Stomach smooth muscle (tissue), 2 donors: Measurements from ENCODE around the gene HBP1.
"Not testable (repeated sequence)": the region's sequence is repeated elsewhere in the genome, so short reads cannot be mapped to it uniquely, and the experiment has no call there.

Experiments
- H3K27ac ChIP-seq: one replicate; pipeline ENCODE4 v1.7.0; 2013; ENCODE audit warnings: mild to moderate bottlenecking, low read length, inconsistent platforms
- H3K27me3 ChIP-seq, 2 donors: one replicate each; pipeline ENCODE4 v1.7.0; 2013; ENCODE audit warnings: low read length in 2 of 2; ENCODE audit not compliant: insufficient read depth in 2 of 2, control insufficient read depth in 1 of 2
- H3K36me3 ChIP-seq, 2 donors: one replicate each; pipeline ENCODE4 v1.7.0; 2013; ENCODE audit warnings: low read length in 2 of 2; ENCODE audit not compliant: control insufficient read depth in 2 of 2, insufficient read depth in 2 of 2
- H3K4me1 ChIP-seq: one replicate; pipeline ENCODE4 v1.7.0; 2013; ENCODE audit warnings: low read length; ENCODE audit not compliant: control insufficient read depth, insufficient read depth
- H3K4me3 ChIP-seq, 2 donors: one replicate each; pipeline ENCODE4 v1.7.0; 2013; ENCODE audit warnings: low read length in 2 of 2
- H3K9ac ChIP-seq, 2 donors: one replicate each; pipeline ENCODE4 v1.7.0; 2013; ENCODE audit warnings: low read length in 2 of 2, mild to moderate bottlenecking in 1 of 2
- H3K9me3 ChIP-seq, 2 donors: one replicate each; pipeline ENCODE4 v1.7.0; 2013; ENCODE audit warnings: low read length in 2 of 2; ENCODE audit not compliant: control insufficient read depth in 2 of 2
- donor health status: healthy.
- donor health status: Pancreatic carcinoma.

HBP1 gene

DNA sequence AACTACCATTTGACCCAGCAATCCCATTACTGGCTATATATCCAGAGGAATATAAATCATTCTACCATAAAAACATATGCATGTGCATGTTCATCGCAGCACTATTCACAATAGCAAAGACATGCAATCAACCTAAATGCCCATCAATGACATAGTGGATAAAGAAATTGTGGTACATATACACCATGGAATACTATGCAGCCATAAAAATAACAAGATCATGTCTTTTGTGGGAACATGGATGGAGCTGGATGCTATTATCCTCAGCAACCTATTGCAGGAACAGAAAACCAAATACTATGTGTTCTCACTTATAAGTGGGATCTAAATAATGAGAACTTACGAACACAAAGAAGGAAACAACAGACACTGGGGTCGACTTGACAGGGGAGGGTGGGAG is 78.0 kb downstream of the HBP1 start:
- H3K27me3 ChIP-seq, H3K4me1 ChIP-seq, H3K9ac ChIP-seq, H3K9me3 ChIP-seq, H3K4me3 ChIP-seq, H3K27ac ChIP-seq: not testable (repeated sequence)
- H3K36me3 ChIP-seq = peaks cover 7 to 11% of the 10 kb centered on the region in 2 donors

DNA sequence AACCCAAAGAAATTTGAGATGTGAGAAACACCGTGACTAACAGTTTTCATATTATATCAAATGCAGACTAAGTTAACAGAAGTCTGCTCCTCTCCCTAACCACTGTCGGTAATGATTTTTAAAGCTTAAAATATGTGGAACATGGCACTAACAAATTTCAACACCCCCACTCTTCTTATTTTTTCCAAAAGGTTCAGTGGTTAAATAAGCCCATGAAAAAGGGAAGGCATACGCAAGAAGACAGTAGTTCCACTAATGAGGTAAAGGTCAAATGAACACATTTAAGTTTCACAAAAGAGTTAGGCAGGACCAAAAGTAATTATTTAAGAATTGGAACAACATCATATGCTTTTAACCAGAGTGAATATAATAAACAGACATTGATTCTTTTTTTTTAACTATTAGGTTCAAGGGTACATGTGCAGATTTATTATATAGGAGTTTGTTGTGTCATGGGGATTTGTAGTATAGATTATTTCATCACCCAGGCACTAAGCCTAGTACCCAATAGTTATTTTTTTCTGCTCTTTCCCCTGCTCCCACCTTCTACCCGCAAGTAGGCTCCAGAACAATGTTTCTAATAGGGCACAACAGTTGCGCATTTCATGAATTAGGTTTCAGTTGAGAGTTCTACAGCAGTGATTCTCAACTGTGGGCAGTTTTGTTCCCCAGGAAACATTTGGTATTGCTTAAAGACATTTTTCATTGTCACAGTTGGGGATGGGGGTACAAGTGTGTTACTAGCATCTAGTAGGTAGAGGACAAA is 79.9 kb downstream of the HBP1 start:
- Histone ChIP-seq H3K4me3 (no peak overlapping the region), H3K4me1 (no peaks in the 10 kb centered on the region), H3K27ac (no peak overlapping the region), H3K9ac (no peak overlapping the region), H3K36me3 (peaks cover 7 to 11% of the 10 kb centered on the region in 2 donors), H3K9me3 (peaks cover 0 to 2% of the 10 kb centered on the region in 2 donors), H3K27me3 (no peaks in the 10 kb centered on the region)

DNA sequence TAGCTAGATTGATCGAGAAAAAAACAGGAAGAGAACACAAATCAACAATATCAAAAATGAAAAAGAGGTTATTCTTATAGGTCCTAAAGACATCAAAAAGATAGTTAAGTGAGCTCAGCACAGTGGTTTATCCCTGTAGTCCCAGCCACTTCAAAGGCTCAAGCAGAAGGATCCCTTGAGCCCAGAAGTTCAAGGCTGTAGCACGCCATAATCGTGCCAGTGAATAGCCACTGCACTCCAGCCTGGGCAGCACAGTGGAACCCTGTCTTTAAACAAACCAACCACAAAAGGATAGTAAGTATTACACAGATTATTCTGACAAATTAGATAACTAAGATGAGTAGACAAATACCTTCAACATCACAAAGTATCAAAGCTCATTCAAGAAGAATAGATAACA is 83.2 kb downstream of the HBP1 start:
- no peak overlapping the region for H3K9ac ChIP-seq
- H3K4me1 ChIP-seq = no peaks in the 10 kb centered on the region
- no peak overlapping the region for H3K4me3 ChIP-seq
- peaks cover 0 to 2% of the 10 kb centered on the region in 2 donors for H3K9me3 ChIP-seq
- H3K36me3 ChIP-seq = peaks cover 4 to 6% of the 10 kb centered on the region in 2 donors
- H3K27ac ChIP-seq = no peak overlapping the region
- H3K27me3 ChIP-seq = no peaks in the 10 kb centered on the region
